ENCODE results near the gene LSS.
"Not testable (repeated sequence)": the region's sequence is repeated elsewhere in the genome, so short reads cannot be mapped to it uniquely, and the experiment has no call there.

The LSS gene

DNA sequence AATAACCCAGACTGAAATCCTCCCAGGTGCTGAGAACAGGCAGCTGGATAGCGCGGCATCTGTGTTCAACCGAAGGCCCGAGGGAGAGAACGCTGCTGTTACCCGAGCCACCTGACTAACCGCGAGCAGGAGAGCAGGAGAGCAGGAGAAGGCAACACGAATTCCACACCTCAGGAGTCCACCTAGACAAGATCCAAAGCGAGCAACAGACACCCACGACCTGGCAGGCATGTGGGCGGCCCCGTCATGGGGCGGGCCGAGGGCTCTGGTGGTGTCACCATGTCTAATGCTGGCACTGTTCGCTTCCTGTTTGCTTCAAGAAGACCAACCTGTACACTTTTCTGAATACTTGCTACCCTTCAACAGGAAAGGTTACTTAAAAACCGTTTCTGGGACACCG, 23.4 kb downstream of the LSS start:
- no peak for DNase-seq (ENCODE audit: low spot score)

DNA sequence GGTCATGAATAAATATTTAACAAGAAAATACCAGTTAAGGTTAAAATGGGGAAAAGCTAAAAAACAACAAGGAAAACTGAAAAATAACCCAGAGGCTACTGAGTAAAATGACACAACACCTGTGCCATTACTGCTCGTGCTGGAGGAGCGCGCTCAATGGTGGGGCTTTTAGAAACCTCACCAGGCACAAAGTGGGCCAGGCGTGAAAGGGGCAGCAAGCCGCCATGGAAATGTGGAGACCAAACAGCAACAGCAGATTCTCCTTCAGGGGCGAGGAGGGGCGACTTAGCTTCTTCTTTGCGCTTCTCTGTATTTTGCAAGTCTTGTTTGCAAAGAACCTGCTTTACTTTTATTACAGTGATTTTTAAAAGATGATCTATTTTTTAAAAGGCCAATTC, 25.4 kb downstream of the LSS start:
- DNase-seq (ENCODE audit: low spot score): no peak

DNA sequence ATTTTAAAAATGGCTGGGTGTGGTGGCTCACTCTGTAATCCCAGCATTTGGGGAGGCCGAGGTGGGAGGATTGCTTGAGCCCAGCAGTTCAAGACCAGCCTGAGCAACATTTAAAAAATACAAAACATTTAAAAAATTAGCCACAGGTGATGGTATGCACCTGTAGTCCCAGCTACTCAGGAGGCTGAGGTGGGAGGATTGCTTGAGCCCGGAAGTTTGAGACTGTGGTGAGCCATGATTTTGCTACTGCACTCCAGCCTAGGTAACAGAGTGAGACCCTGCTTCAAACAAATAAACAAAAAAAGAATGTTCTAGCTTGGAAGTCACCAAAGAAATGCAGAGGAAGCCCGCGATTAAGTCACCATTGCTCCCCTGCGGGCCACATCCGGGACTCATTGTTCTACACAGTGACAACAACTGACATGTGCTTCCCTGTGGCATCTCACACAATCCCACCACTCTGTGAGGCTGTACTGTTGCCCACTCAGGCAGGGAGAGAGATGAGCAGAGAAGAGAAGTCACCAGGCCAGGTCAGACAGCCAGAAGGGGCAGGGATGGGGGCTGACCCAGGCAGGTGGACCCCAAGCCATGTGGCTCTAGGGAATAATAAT, 25.9 kb downstream of the LSS start:
- DNase-seq (ENCODE audit: low spot score): no peak

DNA sequence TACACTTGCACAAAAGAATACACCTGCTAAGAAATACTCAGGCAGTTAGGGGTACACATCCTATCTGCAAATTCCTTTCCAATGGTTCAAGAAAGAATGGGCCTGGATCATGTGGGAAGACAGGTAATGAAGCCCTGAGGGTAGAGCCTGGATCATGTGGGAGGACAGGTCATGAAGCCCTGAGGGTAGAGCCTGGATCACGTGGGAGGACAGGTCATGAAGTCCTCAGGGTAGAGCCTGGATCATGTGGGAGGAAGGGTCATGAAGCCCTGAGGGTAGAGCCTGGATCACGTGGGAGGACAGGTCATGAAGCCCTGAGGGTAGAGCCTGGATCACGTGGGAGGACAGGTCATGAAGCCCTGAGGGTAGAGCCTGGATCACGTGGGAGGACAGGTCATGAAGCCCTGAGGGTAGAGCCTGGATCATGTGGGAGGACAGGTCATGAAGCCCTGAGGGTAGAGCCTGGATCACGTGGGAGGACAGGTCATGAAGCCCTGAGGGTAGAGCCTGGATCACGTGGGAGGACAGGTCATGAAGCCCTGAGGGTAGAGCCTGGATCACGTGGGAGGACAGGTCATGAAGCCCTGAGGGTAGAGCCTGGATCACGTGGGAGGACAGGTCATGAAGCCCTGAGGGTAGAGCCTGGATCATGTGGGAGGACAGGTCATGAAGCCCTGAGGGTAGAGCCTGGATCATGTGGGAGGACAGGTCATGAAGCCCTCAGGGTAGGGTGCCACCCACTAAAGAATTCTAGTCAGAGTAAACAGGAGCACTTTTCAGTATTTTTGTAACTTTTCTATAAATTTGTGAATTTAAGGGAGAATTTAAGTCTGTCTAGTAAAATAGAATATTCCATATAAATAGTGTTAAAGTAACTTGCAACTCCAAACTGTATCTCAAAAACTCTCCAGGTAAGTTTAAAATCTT, 27.4 kb downstream of the LSS start:
- not testable (repeated sequence) for DNase-seq (ENCODE audit: low spot score)

DNA sequence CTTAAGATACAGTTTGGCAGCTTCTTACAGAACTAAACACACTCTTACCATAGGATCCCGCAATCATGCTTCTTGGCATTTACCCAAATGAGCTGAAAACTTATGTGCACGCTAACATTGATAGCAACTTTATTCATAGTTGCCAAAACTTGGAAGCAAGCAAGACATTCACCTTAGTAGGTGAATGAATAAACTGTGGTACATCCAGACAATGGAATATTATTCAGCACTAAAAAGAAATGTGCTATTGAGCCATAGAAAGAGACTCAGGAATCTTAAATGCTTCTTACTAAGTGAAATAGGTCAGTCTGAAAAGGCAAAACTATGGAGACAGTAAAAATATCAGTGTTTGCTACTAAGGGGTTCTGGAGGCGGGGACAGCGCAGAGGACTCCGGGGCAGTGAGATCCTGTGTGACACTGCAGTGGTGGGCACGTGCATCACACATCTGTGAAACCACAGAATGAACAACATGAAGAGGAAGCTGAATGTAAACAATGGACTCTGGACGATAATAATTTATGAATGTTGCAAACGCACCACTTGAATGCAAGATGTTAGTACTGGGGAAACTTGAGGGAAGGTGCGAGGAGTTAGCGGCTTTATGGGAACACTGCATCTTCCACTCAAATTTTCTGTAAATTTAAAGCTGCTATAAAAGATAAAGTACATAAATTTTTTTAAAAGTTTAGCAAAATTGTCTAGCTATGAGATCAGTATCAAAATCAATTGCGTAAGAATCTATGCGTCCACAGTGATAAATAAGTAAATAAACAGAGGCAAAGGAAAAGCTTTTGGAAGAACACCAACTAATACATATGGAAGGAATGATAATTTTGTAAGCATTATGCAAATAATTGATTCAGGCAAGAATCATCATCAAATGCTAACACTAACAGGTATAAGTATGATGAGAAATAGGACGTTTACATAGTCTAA, 28.9 kb downstream of the LSS start:
- DNase-seq (ENCODE audit: low spot score): no peak

DNA sequence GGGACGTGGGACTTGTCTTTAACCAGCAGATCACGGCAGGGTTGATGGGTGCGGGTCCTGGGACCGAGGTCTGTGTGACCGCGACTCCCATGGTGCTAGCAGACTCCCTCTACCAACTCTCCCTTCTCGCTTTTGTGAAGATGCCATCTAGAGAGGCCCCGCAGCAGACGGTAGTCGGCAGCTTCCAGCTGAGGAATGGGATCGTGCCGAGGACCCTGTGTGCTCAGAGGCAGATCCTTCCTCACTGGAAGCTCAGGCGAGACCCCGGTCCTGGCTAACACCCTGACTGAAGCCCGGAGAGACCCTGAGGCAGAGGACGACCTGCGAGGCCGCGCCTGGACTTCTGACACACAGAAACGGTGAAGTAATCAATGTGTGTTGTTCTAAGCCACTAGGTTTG, 31.8 kb downstream of the LSS start:
- no peak for DNase-seq (ENCODE audit: low spot score)

DNA sequence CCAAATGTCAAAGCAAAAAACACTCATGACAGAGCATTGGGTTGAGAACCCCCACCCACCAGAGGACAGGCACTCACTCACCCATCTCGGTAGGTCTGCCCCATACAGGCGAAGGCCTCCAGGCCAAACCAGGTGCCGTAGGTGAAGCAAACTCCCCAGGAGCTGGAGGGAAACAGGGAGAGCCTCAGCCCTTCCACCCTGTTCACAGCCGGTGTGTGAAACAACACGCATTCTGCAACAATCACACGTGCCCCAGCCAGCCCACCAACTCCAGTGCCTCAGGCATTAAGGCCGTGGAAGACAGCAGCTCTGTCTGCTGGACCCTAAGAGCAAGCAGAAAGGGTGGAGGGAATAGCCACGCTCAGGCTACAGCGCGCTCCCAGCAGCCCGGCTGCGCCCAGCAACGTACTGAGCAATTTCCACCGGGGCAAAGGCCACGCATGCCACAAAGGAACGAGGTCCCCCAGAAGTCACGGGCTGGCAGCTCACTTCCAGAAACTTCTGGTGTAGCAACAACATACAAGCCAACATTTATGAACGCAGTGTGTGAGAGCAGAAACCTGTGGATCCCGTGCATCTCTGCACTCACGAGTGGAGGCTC, 32.9 kb downstream of the LSS start:
- no peak for DNase-seq (ENCODE audit: low spot score)

DNA sequence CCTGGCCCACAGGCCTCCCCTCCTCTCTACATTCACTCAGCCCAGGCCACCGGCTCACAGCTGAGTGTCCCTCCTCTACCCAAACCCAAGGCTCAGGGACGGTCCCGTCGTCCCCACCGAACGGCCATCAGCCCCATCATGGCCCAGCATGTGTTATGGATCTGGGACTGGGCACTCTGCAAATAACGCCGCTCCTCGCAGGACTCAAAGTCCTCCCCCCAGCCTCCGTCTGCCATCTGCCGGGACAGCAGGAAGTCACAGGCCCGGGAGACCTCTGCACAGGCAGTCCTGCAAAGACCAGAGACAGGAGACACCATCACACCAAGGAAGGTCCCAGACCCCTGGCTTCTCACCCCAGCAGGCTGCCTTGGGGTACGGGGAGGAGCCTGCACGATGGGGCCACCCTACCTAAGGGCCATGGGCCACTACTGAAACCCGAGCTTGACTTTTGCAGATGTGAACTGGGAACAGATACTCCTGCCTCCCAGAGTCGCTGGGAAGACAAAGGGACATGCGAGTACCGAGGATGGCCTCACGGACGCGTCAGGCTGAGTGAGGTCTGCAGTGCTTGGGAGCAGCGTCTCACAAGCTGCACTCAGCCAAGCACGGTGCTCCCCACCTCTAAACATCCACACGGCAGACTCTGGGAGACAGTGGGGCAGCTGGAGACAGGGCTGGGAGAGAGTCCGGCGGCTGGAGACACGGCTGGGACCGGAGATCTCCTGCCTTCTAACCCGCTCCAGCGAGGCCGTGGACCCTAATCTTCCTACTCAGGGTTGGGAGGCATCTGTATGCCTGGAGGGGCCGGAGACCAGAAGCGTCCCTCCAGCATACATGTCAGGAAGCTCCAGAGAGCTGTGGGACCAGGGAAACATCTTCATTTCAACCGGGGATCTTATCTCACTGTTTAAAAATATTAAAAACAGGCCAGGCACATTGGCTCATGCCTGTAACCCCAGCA, 33.9 kb downstream of the LSS start:
- no peak for DNase-seq (ENCODE audit: low spot score)

DNA sequence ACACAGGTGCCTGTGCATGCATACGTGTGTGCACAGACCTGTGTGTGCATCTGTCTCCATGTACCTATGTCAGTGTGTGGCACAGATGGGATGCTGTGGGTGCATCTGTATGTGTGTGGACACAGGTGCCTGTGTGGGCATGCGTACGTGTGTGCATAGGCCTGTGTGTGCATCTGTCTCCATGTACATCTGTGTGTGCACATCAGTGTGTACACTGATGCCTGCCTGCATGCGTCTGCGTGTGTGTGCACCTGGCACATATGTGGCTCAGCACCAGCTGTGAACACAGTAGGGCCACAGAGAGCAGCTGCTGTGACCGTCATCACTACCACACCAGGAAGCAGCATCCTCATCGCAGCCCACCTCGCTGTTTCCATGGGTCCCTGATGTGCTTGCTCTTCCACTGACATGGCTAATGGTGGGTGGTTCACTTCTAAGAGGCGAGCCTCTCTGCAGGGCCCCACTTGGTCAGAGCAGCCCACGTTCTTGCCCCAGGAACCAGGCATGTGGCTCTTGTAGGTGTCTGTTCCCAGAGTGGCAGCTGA, 34.7 kb downstream of the LSS start:
- DNase-seq (ENCODE audit: low spot score): no peak

DNA sequence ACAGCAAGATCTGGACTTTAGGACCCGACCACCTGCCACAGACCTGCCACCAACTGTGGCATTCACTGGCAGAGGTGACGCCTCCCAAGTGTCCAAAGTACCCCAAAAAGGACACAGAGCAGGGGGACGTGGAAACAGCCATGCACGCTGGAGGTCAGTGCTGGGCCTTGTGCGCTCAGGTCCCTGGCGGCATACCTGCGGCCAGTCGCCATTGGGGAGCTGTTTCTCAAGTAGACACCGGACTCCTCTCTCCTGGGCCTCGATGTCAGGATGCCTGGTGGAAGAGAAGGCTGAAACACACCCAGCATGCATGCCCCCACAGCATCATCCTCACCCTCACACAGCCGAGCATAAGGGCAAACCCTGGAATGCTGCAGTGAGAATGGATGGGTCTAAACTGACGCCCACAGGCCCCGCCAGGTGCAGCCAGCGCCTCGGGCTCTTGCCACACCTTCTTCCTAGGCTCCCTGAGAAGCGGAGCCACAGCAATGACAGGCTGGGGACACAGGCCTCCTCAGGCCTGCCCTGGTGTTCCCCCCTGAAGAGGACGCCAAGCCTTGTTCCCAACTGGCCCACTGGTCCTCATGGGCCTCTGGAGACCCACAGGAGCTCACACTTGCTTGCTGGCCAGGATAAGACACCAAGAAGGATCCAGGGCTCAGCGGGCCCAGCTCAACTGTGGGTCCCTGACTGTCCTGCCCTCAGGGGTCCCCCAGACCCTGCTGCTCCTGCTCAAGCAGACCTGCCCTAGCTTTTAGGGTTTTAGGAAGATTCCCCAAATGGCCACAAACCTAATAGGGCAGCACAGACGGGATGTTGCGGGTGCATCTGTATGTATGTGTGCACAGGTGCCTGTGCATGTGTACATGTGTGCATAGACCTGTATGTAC, 36.6 kb downstream of the LSS start:
- no peak for DNase-seq (ENCODE audit: low spot score)

DNA sequence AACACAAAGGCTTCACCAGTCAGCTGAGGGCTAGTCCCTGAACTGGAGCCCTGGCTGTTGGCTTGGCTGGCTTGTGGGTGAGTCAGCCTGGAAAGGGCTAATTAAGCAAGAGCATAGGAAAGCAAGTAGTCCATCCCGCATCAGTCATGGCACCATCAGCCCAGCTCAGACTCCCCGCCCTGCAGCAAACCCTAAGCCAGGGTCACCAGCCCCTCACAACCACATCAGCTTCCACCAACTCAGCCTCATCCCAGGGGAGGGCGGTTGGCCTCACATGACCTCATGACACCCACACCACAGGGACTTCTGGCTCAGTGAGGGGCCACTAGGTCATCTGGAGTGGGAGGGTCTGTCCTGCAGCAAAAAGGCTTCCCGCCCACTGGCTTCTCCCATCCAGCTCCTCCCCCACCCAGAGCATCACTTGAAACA, 37.3 kb downstream of the LSS start:
- DNase-seq (ENCODE audit: low spot score): peak; percentile 91

DNA sequence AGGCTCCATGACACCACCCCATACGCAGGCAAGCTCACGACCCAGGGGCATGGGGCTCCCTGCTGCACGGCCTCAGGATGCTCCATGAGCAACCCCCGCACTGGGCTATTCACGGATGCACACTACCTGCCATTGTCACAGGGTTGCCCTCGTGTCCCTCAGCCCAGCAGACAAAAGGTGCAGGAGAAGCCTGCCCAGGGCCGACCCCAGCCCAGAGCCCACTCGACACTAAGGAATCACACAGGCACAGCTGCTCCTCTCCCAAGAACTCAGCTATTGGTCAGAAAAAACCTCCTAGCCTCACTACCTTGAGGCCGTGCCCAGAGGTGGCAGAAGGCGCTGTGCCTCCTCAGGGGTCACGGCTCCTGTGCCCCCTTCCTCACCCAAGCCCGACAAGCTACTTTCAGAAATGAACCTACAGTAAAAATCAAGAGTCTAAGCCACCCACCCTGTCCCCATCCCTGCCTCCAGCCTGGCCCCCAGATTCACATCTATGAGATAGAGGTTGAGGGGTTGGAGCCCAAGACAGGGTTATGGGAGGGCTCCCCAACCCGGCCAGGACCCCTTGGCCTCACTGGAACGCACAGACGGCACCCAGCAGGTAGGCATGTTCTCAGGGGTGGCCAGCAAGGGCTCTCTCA, 38.0 kb downstream of the LSS start:
- DNase-seq (ENCODE audit: low spot score): no peak

DNA sequence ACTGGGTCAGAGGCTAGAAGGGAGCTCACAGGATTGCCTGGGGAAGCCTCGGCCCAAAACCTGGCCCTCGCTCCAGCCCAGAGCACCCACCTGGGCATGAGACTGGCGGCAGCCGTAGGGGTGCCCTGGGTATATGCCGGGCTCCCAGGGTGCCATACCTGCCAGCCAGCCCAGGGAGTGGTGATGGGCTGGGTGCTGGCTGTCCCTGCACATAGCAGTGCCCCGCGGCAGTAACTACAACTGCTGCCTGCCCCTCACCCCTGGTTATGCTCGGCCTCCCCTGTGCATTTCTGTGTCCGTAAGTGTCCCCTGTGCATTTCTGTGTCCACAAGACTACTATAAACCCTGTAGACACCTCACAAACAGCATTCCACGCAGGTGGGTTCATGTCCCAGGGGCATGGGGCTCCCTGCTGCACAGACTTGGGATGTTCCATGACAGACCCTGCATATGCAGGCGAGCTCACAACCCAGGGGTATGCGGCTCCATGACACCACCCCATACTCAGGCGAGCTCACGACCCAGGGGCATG, 38.5 kb downstream of the LSS start:
- no peak for DNase-seq (ENCODE audit: low spot score)

DNA sequence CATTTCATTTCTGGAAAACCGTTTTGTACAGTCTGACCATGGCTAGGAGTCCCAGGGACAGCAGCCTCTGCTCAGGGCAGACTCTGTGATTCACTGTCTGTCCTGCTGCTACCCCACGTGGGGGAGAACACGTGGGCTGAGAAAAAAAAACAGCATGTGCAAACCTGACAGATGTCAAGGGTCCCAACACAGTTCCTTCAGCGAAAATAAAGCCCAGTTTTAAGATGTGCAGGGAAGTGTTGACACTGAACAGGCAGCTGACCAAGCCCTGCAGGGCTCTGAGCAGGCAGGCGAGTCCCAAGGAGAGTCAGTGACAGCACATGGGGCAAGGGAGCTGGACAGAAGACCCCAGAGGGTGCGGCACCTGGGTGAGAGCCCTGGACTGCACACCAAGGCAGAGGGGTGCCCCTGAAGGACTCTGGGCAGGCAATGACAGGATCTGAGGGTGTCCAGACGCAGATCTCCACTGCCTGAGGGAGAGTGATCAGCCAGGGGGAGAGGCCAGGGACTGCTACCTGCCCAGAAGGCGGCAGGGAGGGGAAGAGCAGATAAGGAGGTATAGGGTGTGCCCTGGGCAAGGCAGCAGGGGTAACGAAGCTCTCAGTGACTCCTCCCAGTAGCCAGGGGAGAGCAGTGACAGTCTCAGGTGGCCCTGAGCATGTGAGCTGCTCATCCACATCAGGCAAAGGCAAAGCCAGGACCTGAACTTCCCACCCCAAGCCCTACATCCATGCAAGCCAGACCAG, 39.2 kb downstream of the LSS start:
- peak; percentile 55 for DNase-seq (ENCODE audit: low spot score)

DNA sequence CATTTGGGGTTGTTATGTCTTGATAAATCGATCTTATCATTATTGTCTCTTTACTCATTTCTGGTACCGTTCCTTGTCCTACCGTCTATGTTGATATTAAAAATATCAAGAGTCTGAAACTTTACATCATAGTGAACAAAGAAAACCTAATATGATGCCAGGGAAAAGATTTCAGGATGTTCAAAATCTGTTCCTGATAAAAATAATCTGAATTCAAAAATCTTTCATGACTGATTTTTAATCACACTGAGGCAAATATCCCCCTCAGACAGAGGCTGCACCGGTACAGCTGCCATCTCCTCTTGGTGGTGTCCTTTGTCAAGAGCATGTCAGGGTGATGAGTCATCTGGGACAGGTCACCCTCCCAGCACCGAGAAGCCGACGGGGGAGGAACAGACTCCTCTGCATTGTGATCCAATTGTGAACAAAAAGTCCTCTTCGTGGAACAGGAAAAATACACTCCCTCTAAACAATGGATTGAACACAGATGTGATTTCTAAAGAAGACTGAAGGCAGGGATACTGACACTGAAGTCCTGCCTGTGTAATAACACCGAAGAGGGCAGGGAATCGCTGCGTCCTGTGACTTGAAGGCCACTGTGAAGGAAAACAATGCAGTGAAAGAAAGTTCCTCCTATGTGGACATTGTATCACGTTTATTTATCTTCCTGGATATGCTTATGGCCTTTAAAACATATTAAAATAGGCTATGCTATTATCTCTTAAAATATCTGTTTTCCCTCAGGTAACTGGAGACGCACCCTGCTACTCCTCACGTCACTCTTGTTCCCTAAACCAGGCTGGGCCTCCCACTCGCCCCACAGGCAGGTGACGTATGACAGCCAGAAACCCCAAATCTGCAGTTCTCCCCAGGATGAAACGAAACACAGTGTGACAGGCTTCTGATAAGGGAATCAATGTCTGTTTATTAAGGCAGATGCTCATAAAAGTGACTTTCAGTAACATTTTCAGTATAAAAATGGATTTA, 40.1 kb downstream of the LSS start:
- peak; percentile 69 for DNase-seq (ENCODE audit: low spot score)

DNA sequence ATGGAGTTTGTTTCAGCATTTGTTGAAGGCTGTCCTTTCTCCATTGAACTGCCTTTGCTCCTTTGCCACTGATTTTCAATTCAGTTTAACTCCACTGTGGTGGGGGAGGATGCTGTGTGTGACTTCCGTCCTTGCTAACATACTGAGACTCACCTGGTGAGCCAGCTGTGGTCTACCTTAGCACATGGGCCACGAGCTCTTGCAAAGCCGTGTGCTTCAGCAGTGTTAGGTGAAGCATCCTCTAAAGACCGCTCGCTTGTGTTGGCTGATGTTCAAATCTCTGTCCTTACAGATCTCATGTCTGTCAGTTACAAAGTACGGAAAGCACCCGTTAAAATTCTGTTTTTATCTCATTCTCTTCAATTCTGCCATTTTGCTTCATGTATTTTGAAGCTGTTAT, 40.8 kb downstream of the LSS start:
- DNase-seq (ENCODE audit: low spot score): no peak

DNA sequence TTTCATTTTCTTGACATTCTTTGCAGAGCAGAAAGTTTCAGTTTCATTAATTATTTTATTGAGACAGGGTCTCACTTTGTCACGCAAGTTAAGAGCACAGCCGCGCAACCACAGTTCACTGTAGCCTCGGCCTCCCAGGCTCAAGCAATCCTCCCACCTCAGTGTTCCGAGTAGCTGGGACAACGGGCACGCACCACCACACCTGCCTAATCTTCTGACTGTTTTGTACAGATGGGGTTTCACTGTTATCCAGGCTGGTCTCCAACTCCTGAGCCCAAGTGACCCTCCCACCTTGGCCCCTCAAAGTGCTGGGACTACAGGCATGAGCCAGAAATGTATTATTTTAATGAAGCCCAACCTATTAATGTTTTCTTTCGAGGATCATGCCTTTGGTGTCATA, 41.3 kb downstream of the LSS start:
- DNase-seq (ENCODE audit: low spot score): no peak
